A673 (cell line): ENCODE measurements around the gene ENKD1. TPM values are rescaled to one million over a fixed set of nuclear protein-coding genes. Genes with fewer than 3 reads are reported as not detected.

Experiments
- BruUV-seq: library from RNA; stranded (reverse); fragments of 400-500 nt; replicated peaks from 2 replicates; lab custom pipeline; 2021; lab: Mats Ljungman, UMichigan
- CTCF ChIA-PET: fragments of 300-600 bp; sonication (Branson Sonifier 250); formaldehyde crosslinking; loops from one replicate; lab custom pipeline; 2022; ENCODE audit warnings: antibody characterized with exemption; lab: Charles Lee
- POLR2A ChIA-PET: fragments of 300-600 bp; sonication (Branson Sonifier 250); formaldehyde crosslinking; loops from one replicate; lab custom pipeline; 2022; ENCODE audit warnings: antibody characterized with exemption; ENCODE audit not compliant: low non-redundant PET; lab: Charles Lee
- DNase-seq: peaks from one replicate; pipeline ENCODE4 v3.0.0-alpha.2; 2015; ENCODE audit warnings: low spot score
- H3K27ac ChIP-seq: fragments of 200-600 bp; sonication (generic); 2 replicates; pipeline ENCODE4 v1.5.1; 2016; ENCODE audit warnings: mixed run types, low read depth, mild to moderate bottlenecking, mixed read lengths, antibody characterized with exemption, low read length; ENCODE audit not compliant: poor library complexity, severe bottlenecking
- H3K27me3 ChIP-seq: fragments of 200-600 bp; sonication (generic); replicated peaks from 2 replicates; pipeline ENCODE4 v1.6.1; 2017; ENCODE audit warnings: mixed run types, low read depth, mild to moderate bottlenecking, mixed read lengths, antibody characterized with exemption, low read length; ENCODE audit not compliant: insufficient read depth, poor library complexity
- H3K36me3 ChIP-seq: fragments of 200-600 bp; sonication (generic); 2 replicates; pipeline ENCODE4 v1.6.1; 2016; ENCODE audit warnings: mixed run types, mild to moderate bottlenecking, mixed read lengths, antibody characterized with exemption, low read length; ENCODE audit not compliant: insufficient read depth, poor library complexity, severe bottlenecking
- H3K4me1 ChIP-seq: fragments of 200-600 bp; sonication (generic); 2 replicates; pipeline ENCODE4 v1.6.1; 2017; ENCODE audit warnings: mixed run types, mild to moderate bottlenecking, mixed read lengths, antibody characterized with exemption, low read length; ENCODE audit not compliant: insufficient read depth, poor library complexity, severe bottlenecking
- H3K4me3 ChIP-seq: fragments of 200-600 bp; sonication (generic); 2 replicates; pipeline ENCODE4 v1.5.1; 2016; ENCODE audit warnings: low read depth, mixed run types, mild to moderate bottlenecking, mixed read lengths, low read length; ENCODE audit not compliant: poor library complexity, severe bottlenecking
- H3K9me3 ChIP-seq: fragments of 200-600 bp; sonication (generic); 2 replicates; pipeline ENCODE4 v1.6.1; 2016; ENCODE audit warnings: mixed run types, low read depth, mild to moderate bottlenecking, mixed read lengths, antibody characterized with exemption, low read length; ENCODE audit not compliant: poor library complexity, severe bottlenecking
- EZH2 ChIP-seq: fragments of 200-600 bp; sonication (generic); IDR thresholded peaks from 2 replicates; pipeline ENCODE4 v1.6.1; 2017; ENCODE audit warnings: borderline replicate concordance, low read depth, mild to moderate bottlenecking, mixed read lengths, antibody characterized with exemption, low read length; ENCODE audit not compliant: poor library complexity, severe bottlenecking
- intact Hi-C: fragments of 100-400 bp; cut with micrococcal nuclease; formaldehyde crosslinking; loops from one replicate; pipeline ENCODE4 v1.10.0; 2022; ENCODE audit not compliant: unreplicated experiment
- total RNA-seq: library from RNA; stranded (reverse); gene quantifications from 2 replicates; pipeline ENCODE4 v1.2.3, GENCODE V29; 2021
- TF ChIP-seq, protein P1 (sequence below): fragments of 300-800, 200-600 bp; sonication (generic); conservative IDR thresholded peaks from 2 replicates; pipeline ENCODE4 v1.5.1; 2017; ENCODE audit warnings: low read depth, mild to moderate bottlenecking, antibody characterized with exemption, low read length, moderate library complexity, mixed read lengths

ENKD1 gene
- total RNA-seq, 1 experiment from 2014 or later, result 8.5 TPM

- TF ChIP-seq EZH2, result no peak
- BruUV-seq, result no TSS peak
- H3K27ac ChIP-seq, result no peak overlapping the region
- ChIA-PET POLR2A (no interaction called here), CTCF (interaction anchor here (0.6 kb wide), 1 partner anchor 232 kb away, joined by 9 read pairs; no protein-coding TSS in a partner anchor)
- no peak overlapping the region for H3K4me3 ChIP-seq
- no peaks in the 10 kb centered on the region for H3K27me3 ChIP-seq
- H3K4me1 ChIP-seq, result no peaks in the 10 kb centered on the region
- H3K9me3 ChIP-seq, result no peaks in the 10 kb centered on the region
- DNase-seq, result no peak
- intact Hi-C loops, result no loop called here
- no peaks in the 10 kb centered on the region for H3K36me3 ChIP-seq
Observed at GRCh38 chr16:67708368-67708771, 41.8 kb upstream of the ENKD1 start.

GRCh38 chr16:67707790-67708189 lies 41.2 kb upstream of the ENKD1 start:
- TF ChIP-seq, protein P1, sequence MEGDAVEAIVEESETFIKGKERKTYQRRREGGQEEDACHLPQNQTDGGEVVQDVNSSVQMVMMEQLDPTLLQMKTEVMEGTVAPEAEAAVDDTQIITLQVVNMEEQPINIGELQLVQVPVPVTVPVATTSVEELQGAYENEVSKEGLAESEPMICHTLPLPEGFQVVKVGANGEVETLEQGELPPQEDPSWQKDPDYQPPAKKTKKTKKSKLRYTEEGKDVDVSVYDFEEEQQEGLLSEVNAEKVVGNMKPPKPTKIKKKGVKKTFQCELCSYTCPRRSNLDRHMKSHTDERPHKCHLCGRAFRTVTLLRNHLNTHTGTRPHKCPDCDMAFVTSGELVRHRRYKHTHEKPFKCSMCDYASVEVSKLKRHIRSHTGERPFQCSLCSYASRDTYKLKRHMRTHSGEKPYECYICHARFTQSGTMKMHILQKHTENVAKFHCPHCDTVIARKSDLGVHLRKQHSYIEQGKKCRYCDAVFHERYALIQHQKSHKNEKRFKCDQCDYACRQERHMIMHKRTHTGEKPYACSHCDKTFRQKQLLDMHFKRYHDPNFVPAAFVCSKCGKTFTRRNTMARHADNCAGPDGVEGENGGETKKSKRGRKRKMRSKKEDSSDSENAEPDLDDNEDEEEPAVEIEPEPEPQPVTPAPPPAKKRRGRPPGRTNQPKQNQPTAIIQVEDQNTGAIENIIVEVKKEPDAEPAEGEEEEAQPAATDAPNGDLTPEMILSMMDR, result no peak
- TF ChIP-seq EZH2, result no peak
- ChIA-PET POLR2A (no interaction called here), CTCF (interaction anchor here (0.6 kb wide), 1 partner anchor 232 kb away, joined by 9 read pairs; no protein-coding TSS in a partner anchor)
- Histone ChIP-seq H3K4me3 (no peak overlapping the region), H3K27me3 (no peaks in the 10 kb centered on the region), H3K36me3 (no peaks in the 10 kb centered on the region), H3K4me1 (no peaks in the 10 kb centered on the region), H3K27ac (no peak overlapping the region), H3K9me3 (no peaks in the 10 kb centered on the region)
- intact Hi-C loops, result no loop called here
- no TSS peak for BruUV-seq
- DNase-seq, result no peak

DNA sequence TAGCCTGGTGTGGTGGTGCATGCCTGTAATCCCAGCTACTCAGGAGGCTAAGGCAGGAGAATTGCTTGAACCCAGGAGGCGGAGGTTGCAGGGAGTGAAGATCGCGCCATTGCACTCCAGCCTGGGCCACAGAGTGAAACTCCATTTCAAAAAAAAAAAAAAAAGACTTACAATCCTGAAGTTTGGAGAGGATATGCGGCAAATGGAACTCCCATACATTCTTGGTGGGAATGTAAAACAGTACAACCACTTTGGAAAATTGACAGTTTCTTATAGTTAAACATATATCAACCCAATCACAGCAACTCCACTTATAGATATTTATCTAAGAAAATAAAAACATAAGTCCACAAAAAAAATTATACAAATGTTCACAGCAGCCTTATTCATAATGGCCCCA lies 40.7 kb upstream of the ENKD1 start:
- no TSS peak for BruUV-seq
- DNase-seq, result no peak
- POLR2A ChIA-PET, result no interaction called here

More for the DNA sequence above, 40.7 kb upstream of the ENKD1 start:
- no peak for TF ChIP-seq EZH2
- TF ChIP-seq, protein P1, result no peak
- Histone ChIP-seq H3K27me3 (no peaks in the 10 kb centered on the region), H3K4me1 (no peaks in the 10 kb centered on the region), H3K9me3 (no peaks in the 10 kb centered on the region), H3K36me3 (no peaks in the 10 kb centered on the region), H3K27ac (no peak overlapping the region), H3K4me3 (no peak overlapping the region)
- intact Hi-C loops, result no loop called here
- CTCF ChIA-PET, result no interaction called here
